ENCODE results near the gene CBX1. TPM values are rescaled to one million over a fixed set of nuclear protein-coding genes. Genes with fewer than 3 reads are reported as not detected.

Gene CBX1
- total and polyA plus RNA-seq, 5 donors = 29.2 to 37.9 (median 33.2) TPM

- WGBS = 78% methylated on average over 6 of the region's 6 CpGs
- no peaks in the 10 kb centered on the region for H3K4me1 ChIP-seq (ENCODE audit: control insufficient read depth, insufficient read depth, low read length)
- intact Hi-C loops (cut with DNase I) = no loop called here
- ATAC-seq (no peak), DNase-seq (no peak)
- H3K27ac ChIP-seq (ENCODE audit: low read length) = no peak overlapping the region
- H3K9me3 ChIP-seq (ENCODE audit: control insufficient read depth, low read length) = no peaks in the 10 kb centered on the region
- H3K27me3 ChIP-seq (ENCODE audit: control insufficient read depth, insufficient read depth) = no peaks in the 10 kb centered on the region
- H3K4me3 ChIP-seq (ENCODE audit: low read length) = no peak overlapping the region
Measured at GRCh38 chr17:48123111-48123510, 21.8 kb upstream of the CBX1 start.

GRCh38 chr17:48122665-48123045 is 21.4 kb upstream of the CBX1 start:
- H3K4me1 ChIP-seq (ENCODE audit: control insufficient read depth, insufficient read depth, low read length) = no peaks in the 10 kb centered on the region
- 92% methylated on average over 3 of the region's 3 CpGs for WGBS
- ATAC-seq (no peak), DNase-seq (no peak)
- no peaks in the 10 kb centered on the region for H3K27me3 ChIP-seq (ENCODE audit: control insufficient read depth, insufficient read depth)
- intact Hi-C loops (cut with DNase I) = no loop called here
- no peak overlapping the region for H3K27ac ChIP-seq (ENCODE audit: low read length)
- H3K4me3 ChIP-seq (ENCODE audit: low read length) = no peak overlapping the region
- H3K9me3 ChIP-seq (ENCODE audit: control insufficient read depth, low read length) = no peaks in the 10 kb centered on the region

- Histone ChIP-seq H3K4me1 (ENCODE audit: control insufficient read depth, insufficient read depth, low read length) (no peaks in the 10 kb centered on the region), H3K9me3 (ENCODE audit: control insufficient read depth, low read length) (no peaks in the 10 kb centered on the region), H3K27me3 (ENCODE audit: control insufficient read depth, insufficient read depth) (no peaks in the 10 kb centered on the region), H3K4me3 (ENCODE audit: low read length) (no peak overlapping the region), H3K27ac (ENCODE audit: low read length) (no peak overlapping the region)
- DNase-seq (no peak), ATAC-seq (no peak)
- intact Hi-C loops (cut with DNase I) = no loop called here
- 87% methylated on average over 9 of the region's 9 CpGs for WGBS
Measured at GRCh38 chr17:48121923-48122664, 20.8 kb upstream of the CBX1 start.

GRCh38 chr17:48113201-48113676 is 12.0 kb upstream of the CBX1 start:
- DNase-seq (peak in 2 of 3 donors; percentile 66 to 68), ATAC-seq (peak in 1 of 2 donors; percentile 36)
- Histone ChIP-seq H3K4me1 (ENCODE audit: control insufficient read depth, insufficient read depth, low read length) (no peaks in the 10 kb centered on the region), H3K27ac (ENCODE audit: low read length) (peak overlapping the region; percentile 37), H3K27me3 (ENCODE audit: control insufficient read depth, insufficient read depth) (no peaks in the 10 kb centered on the region), H3K9me3 (ENCODE audit: control insufficient read depth, low read length) (no peaks in the 10 kb centered on the region), H3K4me3 (ENCODE audit: low read length) (no peak overlapping the region)
- intact Hi-C loops (cut with DNase I) = no loop called here
- WGBS = 84% methylated on average over 5 of the region's 5 CpGs

GRCh38 chr17:48111937-48112241 is 10.6 kb upstream of the CBX1 start:
- no peak for ATAC-seq
- DNase-seq = no peak
- Histone ChIP-seq H3K9me3 (ENCODE audit: control insufficient read depth, low read length) (no peaks in the 10 kb centered on the region), H3K4me1 (ENCODE audit: control insufficient read depth, insufficient read depth, low read length) (no peaks in the 10 kb centered on the region), H3K4me3 (ENCODE audit: low read length) (no peak overlapping the region), H3K27me3 (ENCODE audit: control insufficient read depth, insufficient read depth) (no peaks in the 10 kb centered on the region), H3K27ac (ENCODE audit: low read length) (no peak overlapping the region)
- intact Hi-C loops (cut with DNase I) = no loop called here
- 68% methylated on average over 2 of the region's 2 CpGs for WGBS

GRCh38 chr17:48110761-48111160 is 9.5 kb upstream of the CBX1 start:
- Histone ChIP-seq H3K4me1 (ENCODE audit: control insufficient read depth, insufficient read depth, low read length) (no peaks in the 10 kb centered on the region), H3K27me3 (ENCODE audit: control insufficient read depth, insufficient read depth) (no peaks in the 10 kb centered on the region), H3K9me3 (ENCODE audit: control insufficient read depth, low read length) (no peaks in the 10 kb centered on the region), H3K27ac (ENCODE audit: low read length) (no peak overlapping the region), H3K4me3 (ENCODE audit: low read length) (no peak overlapping the region)
- WGBS = 70% methylated on average over 9 of the region's 9 CpGs
- no peak for DNase-seq
- intact Hi-C loops (cut with DNase I) = no loop called here
- ATAC-seq = no peak

GRCh38 chr17:48107137-48108055 is 6.1 kb upstream of the CBX1 start, which contains the start of gene SNX11:
Gene SNX11 (plus strand): TSS chr17:48107766. CDS start chr17:48112044, 4,278 bp downstream.
- Histone ChIP-seq H3K9me3 (ENCODE audit: control insufficient read depth, low read length) (no peaks in the 10 kb centered on the region), H3K27ac (ENCODE audit: low read length) (peak within 1 kb of the TSS; percentile 95), H3K4me3 (ENCODE audit: low read length) (peak within 1 kb of the TSS; percentile 94), H3K4me1 (ENCODE audit: control insufficient read depth, insufficient read depth, low read length) (no peaks in the 10 kb centered on the region), H3K27me3 (ENCODE audit: control insufficient read depth, insufficient read depth) (no peaks in the 10 kb centered on the region)
- under 1% methylated on average over 64 of the region's 64 CpGs for WGBS
- intact Hi-C loops (cut with DNase I) = loop anchor here in 1 of 4 donors (10.0 kb wide), 1 partner anchor 83 kb away; no protein-coding TSS in a partner anchor
- peak; percentile 89 to 96 (median 96) for DNase-seq
- peak; percentile 98 to 99 for ATAC-seq

GRCh38 chr17:48106802-48107136 is 5.5 kb upstream of the CBX1 start:
- Histone ChIP-seq H3K4me1 (ENCODE audit: control insufficient read depth, insufficient read depth, low read length) (no peaks in the 10 kb centered on the region), H3K27me3 (ENCODE audit: control insufficient read depth, insufficient read depth) (no peaks in the 10 kb centered on the region), H3K9me3 (ENCODE audit: control insufficient read depth, low read length) (no peaks in the 10 kb centered on the region), H3K4me3 (ENCODE audit: low read length) (peak overlapping the region; percentile 94), H3K27ac (ENCODE audit: low read length) (peak overlapping the region; percentile 95)
- ATAC-seq (no peak), DNase-seq (peak in 1 of 3 donors; percentile 47)
- intact Hi-C loops (cut with DNase I) = loop anchor here in 1 of 4 donors (10.0 kb wide), 1 partner anchor 82 kb away; no protein-coding TSS in a partner anchor
- 47% methylated on average over 13 of the region's 13 CpGs for WGBS

GRCh38 chr17:48104440-48104839 is 3.2 kb upstream of the CBX1 start:
- 83% methylated on average over 7 of the region's 7 CpGs for WGBS
- intact Hi-C loops (cut with DNase I) = loop anchor here in 1 of 4 donors (10.0 kb wide), 1 partner anchor 80 kb away; no protein-coding TSS in a partner anchor
- Histone ChIP-seq H3K27me3 (ENCODE audit: control insufficient read depth, insufficient read depth) (no peaks in the 10 kb centered on the region), H3K4me3 (ENCODE audit: low read length) (no peak overlapping the region), H3K9me3 (ENCODE audit: control insufficient read depth, low read length) (no peaks in the 10 kb centered on the region), H3K4me1 (ENCODE audit: control insufficient read depth, insufficient read depth, low read length) (no peaks in the 10 kb centered on the region), H3K27ac (ENCODE audit: low read length) (no peak overlapping the region)
- ATAC-seq = no peak
- no peak for DNase-seq

- Histone ChIP-seq H3K4me3 (ENCODE audit: low read length) (no peak overlapping the region), H3K27ac (ENCODE audit: low read length) (no peak overlapping the region), H3K27me3 (ENCODE audit: control insufficient read depth, insufficient read depth) (no peaks in the 10 kb centered on the region), H3K4me1 (ENCODE audit: control insufficient read depth, insufficient read depth, low read length) (no peaks in the 10 kb centered on the region), H3K9me3 (ENCODE audit: control insufficient read depth, low read length) (no peaks in the 10 kb centered on the region)
- no peak for DNase-seq
- ATAC-seq = no peak
- intact Hi-C loops (cut with DNase I) = loop anchor here in 1 of 4 donors (10.0 kb wide), 1 partner anchor 78 kb away; no protein-coding TSS in a partner anchor
- WGBS = 76% methylated on average over 14 of the region's 14 CpGs
Measured at GRCh38 chr17:48102798-48103715, 1.8 kb upstream of the CBX1 start.

Data from right cardiac atrium (tissue), 5 donors.